CD1c-positive myeloid dendritic cell (primary cell): ENCODE measurements around the gene OR56A1.

Experiments
- DNase-seq: peaks from one replicate; pipeline ENCODE4 v3.0.0-alpha.2; 2016; ENCODE audit errors: extremely low spot score

Gene OR56A1

GRCh38 chr11:5989203-5989602 lies 41.4 kb downstream of the OR56A1 start:
- DNase-seq = no peak

GRCh38 chr11:5986885-5987284 lies 43.7 kb downstream of the OR56A1 start, which contains the start of gene OR52L1:
Gene OR52L1, minus strand, starts transcription at chr11:5986985. Its CDS starts 55 bp downstream, at chr11:5986930.
- no peak for DNase-seq

DNA sequence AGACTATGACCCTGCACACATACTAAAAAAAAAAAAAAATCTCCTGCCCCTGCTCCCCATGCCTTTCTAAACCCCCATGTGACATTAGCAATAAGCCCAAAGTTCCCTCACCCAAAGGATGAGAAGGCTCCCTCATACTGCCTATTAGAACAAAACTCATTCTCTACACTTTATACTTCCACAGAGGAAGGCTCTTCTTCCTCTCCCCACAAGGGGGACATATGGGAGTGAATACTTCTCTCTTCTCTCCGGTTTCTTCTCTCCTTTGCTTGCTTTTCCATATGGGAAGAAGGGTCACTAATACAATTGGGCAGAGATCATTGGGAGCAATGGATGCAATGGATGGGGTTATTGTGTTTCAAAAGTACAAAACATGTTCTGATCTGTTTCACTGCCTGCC lies 47.1 kb downstream of the OR56A1 start:
- no peak for DNase-seq

GRCh38 chr11:5973530-5973929 lies 57.0 kb downstream of the OR56A1 start:
- DNase-seq = no peak
